Right forelimb (tissue), 1 donor: Measurements from ENCODE around the gene ADAMTS18.
"Not testable (repeated sequence)": the region's sequence is repeated elsewhere in the genome, so short reads cannot be mapped to it uniquely, and the experiment has no call there.

Experiments used
- DNase-seq: peaks from one replicate; pipeline ENCODE4 v3.0.0-alpha.2; 2018

Gene ADAMTS18, protein sequence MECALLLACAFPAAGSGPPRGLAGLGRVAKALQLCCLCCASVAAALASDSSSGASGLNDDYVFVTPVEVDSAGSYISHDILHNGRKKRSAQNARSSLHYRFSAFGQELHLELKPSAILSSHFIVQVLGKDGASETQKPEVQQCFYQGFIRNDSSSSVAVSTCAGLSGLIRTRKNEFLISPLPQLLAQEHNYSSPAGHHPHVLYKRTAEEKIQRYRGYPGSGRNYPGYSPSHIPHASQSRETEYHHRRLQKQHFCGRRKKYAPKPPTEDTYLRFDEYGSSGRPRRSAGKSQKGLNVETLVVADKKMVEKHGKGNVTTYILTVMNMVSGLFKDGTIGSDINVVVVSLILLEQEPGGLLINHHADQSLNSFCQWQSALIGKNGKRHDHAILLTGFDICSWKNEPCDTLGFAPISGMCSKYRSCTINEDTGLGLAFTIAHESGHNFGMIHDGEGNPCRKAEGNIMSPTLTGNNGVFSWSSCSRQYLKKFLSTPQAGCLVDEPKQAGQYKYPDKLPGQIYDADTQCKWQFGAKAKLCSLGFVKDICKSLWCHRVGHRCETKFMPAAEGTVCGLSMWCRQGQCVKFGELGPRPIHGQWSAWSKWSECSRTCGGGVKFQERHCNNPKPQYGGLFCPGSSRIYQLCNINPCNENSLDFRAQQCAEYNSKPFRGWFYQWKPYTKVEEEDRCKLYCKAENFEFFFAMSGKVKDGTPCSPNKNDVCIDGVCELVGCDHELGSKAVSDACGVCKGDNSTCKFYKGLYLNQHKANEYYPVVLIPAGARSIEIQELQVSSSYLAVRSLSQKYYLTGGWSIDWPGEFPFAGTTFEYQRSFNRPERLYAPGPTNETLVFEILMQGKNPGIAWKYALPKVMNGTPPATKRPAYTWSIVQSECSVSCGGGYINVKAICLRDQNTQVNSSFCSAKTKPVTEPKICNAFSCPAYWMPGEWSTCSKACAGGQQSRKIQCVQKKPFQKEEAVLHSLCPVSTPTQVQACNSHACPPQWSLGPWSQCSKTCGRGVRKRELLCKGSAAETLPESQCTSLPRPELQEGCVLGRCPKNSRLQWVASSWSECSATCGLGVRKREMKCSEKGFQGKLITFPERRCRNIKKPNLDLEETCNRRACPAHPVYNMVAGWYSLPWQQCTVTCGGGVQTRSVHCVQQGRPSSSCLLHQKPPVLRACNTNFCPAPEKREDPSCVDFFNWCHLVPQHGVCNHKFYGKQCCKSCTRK (N-terminal part only)

DNA sequence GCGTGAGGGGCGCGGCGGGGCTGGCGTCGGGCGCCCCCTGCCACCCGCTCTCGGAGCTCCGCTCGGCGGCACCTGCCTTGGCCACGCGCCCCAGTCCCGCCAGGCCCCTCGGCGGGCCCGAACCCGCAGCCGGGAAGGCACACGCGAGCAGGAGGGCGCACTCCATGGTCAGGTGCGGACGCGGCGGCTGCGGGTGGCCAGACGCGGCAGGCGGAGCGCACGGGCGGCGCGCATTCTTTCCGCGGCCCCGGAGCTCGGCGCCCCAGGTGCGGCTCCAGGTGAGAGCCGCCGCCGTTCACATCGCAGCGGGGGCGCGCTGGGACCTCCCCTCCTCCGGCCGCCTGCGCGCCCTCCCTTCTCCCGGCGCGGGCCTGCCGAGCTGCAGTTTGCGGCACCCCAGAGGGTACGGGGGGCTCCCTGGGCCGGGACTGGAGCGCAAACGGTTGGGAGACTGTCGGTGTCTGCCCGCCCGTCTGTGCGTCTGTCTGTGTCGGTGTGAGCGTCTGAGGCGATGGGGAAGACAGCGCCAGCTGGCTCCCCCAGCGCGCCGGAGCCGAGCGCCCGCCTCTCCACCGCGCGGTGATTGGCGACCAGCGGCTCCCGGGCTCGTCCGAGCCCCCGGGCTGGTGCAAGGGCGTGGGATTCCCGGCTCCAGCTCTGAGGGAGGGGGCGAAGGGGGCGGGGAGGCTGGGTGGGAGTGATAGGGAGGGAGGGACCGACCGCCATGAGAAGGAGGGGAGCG is at the start of gene ADAMTS18:
ADAMTS18 (minus strand) TSS at position 505 of the 742 bp plus-strand sequence; CDS start at position 166, 339 bp downstream.
- no peak for DNase-seq

DNA sequence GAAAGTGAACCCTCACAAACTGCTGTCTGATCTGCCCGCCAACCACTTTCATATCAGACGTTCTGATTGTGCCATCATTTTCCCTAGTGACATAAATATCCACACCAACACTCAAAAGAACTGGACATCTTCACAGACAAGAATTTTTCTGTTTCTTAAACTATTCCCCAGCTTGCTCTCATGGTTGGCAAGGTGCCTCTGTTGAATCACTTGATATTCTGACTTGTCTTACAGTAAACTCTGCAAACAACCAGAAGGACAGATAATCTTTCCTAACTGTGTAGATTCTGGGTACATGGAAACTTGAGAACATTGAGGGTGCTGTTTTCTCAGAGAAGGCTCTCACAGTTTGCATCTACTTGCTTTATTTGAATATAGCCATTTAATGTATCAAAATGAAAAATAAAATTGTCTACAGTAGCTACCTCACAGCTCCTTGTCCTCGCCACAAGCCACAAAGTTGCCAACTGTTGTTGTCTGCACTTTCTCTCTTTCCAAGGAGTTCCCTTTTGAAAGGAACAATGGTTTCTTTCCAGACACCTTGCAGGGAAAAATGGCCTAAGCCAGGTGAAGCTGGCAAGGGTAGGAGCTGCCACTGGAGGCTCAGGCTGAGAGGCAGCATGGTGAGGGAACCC is 46.0 kb upstream of the ADAMTS18 start:
- no peak for DNase-seq

DNA sequence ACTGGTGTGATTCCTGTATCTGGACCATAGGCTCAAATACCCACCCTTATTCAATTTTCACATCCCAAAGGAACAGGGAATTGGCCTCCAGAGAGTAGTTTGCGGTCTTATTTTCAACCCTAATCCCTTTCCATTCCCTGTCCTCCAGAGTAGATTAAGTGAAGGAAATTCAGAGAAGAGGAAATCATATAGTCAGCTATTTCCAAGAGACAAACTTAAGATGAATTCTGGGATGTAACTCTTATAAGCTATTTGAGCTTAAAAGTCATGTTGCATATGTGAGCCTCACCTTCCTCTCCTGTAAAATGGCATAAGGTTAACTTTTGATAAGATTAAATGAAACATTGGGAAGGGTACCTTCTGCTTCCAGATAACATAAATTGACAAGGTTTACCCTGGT is 37.4 kb upstream of the ADAMTS18 start:
- DNase-seq: no peak

DNA sequence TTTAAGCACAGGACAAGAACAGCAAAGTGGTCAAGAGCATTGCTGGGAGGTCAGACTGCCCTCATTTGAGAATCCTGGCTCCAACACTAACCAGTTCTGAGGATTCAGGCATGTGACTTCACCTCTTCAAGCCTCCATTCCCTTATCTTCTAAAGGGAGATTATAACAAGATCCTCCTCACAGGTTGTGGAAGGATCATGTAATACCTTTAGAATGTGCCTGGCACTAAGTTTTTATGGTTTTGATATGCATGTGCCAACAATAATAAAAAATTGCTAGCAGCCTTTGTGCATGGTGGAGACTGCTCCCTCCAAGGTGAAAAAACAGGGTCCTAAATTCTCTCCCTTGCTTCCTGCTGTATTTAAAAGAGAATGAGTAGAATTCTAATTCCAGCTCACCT is 36.0 kb upstream of the ADAMTS18 start:
- DNase-seq: no peak

DNA sequence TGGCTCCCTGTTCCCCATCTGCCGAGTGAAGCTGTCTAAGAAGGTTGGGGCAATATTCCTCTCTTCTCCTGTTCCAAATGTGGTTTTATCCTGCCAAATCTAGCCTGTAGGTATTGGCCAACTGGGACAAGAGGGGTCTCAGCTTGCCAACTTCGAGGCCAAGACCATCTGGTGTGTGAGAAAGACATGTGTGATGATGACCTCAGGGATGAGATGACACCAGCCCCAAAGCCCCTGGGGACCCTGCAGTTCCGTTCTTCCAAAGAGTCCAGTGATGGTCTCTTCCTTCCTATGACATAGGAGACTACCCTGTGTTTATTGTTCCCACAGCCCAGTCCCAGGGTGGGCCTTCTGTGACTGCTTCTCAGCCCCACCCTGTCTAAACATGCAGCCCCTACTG is 34.8 kb upstream of the ADAMTS18 start:
- DNase-seq: no peak

DNA sequence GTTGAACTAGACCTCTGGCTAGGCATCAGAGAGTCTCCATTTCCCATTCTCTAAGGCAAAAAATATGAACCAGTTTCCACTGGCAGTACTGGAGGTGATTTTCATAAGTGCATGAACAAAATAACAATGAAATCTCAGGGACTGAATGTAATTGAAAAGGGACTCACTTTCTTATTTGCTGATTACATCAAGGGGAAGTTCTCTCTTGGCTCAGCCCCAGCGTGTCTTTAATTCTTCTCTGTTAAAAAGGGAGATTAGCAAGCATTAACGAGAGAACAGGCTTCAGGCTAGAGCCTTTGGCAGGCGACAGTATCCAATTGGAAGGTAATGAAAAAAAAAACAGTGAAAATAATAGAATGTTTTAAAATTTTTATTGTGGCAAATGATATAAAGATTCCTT is 34.0 kb upstream of the ADAMTS18 start:
- no peak for DNase-seq

DNA sequence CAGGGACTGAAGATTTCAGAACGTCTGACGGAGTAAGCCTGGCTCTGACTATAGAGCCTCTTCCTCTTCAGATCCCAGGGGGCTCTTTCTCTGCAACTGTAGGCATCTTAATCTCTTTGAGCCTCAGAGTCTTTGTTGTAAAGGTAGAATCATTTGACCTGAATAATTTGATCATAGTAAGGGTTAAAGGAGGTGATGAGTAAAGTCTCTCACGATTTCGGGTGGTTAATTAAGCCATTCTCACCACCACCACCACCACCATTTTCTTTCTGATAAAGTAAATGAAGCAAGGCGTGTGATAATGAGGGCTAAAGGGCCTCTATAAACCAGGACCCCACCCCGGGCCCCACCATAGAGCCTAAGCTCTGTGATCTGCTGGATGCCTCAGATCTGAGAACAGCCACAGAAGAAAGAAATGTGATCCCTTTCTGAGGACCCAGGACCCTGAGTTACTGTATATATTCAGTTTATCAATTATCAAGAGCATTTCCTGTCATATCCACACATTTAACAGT is 33.0 kb upstream of the ADAMTS18 start:
- DNase-seq: no peak

DNA sequence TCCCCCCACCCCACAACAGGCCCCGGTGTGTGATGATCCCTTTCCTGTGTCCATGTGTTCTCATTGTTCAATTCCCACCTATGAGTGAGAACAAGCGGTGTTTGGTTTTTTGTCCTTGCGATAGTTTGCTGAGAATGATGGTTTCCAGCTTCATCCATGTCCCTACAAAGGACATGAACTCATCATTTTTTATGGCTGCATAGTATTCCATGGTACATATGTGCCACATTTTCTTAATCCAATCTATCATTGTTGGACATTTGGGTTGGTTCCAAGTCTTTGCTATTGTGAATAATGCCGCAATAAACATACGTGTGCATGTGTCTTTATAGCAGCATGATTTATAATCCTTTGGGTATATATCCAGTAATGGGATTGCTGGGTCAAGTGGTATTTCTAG is 28.8 kb upstream of the ADAMTS18 start:
- not testable (repeated sequence) for DNase-seq

DNA sequence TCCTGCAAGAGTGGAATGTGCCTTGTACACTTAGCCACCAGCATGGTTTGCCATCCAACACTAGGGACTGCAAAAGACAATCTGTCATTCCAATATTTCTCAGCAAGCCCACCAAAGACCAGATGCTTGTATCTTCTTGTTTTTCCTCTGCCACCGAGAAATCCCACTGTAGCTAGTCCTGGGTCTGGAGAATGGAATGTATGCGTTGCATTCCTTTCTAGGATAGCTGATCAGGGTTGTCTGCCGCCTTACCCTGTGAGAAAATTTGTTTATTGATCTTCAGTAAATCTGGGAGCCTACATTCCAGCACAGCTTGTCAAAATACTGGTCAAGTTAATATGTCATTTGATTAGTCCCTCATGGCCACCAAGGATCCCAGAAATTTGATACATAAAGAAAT is 28.1 kb upstream of the ADAMTS18 start:
- DNase-seq: no peak

DNA sequence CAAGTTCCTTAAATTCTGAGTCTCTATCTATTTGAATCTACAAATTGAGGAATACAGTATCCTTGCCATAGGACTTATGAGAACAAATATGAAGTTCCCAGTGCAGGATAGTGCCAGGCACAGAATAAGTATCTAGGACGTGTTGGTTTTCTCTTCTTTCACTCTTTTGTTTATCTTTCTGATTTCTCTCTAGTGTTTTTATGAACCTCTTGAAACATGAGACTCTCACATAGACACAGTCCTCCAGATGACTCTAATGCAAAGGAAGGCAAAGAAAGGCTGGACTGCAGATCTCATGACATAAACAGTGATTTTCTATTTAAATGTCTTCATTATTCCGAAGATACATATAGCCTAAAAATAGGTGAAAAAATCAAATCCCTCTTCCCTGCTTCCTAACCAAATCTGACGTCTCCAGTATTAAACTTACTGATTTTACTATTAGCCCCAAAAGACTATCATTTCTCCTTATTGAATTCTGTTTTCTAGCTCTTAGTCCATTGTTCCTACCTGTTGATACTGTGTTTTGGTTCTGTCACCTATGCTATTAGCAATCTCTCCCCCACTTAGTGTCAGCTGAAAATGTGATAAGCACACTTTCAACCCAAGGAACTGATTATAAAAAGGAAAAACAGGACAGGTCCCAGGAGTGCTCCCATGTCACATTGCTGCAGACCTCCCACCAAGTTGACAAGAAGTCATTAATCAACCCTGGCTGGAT is 24.9 kb upstream of the ADAMTS18 start:
- DNase-seq: no peak

DNA sequence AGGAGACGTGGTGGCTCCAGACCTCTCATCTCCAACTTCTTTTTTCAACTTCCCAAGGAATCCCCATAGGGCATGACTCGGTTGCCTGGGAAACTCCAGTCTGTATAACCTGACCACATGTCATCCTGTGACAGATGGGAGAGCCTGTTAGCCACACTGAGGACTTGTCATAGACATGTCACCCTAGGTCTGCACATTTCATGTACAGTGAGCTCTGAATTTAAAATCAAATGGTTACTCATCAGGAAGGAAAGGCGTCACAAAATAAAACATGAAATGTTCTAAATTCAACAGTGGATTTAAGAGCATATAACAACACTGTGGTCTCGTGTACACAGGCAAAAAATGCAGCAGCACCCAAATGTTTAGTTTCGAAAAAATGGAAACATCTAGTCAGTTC is 22.2 kb upstream of the ADAMTS18 start:
- DNase-seq: no peak

DNA sequence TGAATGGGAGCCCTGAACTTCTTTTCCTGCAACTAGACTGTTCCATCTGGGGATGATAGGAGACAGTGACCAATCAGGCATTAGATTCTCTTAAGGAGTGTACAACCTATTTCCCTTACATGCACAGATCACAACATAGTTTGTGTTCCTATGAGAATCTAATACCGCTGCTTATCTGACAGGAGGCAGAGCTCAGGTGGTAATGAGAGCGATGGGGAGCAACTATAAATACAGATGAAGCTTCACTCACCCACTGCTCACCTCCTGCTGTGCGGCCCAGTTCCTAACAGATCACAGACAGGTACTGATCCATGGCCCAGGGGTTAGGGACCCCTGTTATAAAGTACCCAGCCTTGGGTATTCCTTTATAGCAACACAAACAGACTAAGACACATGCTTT is 17.4 kb upstream of the ADAMTS18 start:
- no peak for DNase-seq

DNA sequence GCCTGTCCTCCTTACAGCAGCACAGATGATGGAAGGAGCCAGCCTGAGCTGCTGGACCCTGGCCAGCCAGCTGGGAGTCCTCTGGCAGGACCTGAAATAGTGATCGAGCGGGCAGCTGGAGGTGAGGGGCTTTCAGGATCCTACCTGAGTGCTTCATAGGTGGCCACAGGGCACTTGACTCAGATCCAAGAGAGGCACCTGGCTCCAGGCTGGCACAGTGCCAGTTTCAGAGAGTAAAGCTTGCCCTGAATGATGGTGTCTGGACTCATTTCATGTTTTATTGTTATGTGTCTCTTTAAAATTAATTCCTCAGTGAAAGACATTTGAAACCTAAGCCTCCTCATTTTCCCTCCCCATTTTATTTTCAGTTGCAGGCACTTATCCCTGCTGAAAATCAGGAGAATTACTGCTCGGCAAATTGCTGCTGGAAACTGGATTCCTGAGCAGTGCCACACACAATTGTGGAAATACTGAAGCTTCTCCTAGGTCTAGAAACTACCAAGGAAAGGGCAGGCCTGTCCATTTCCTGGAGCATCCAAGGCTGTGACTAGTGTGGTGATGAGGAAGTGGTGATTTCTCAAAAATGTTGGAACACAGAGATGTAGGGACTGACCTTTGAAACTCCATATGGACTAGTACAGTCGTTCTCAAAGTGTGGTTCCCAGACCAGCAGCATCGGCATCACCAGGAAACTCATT is 16.1 kb upstream of the ADAMTS18 start:
- no peak for DNase-seq

DNA sequence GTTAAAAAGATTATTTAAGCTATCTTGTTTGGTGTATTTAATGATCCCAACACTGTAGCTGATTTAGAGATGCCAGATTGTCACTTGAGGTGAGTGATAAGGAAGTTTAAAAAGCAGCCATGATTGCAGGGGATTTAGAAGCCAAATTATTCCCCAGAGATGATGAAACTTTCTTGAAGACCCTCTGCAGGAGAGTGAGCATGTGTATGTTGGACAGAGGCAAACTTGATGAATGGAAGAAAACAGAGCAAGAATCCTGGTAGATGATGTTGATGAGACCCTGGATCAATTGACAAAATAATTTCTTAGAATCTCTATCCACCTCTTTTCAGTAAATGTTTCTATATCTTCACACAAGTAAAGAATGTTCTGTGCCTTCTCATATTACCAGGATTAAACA is 14.4 kb upstream of the ADAMTS18 start:
- no peak for DNase-seq

DNA sequence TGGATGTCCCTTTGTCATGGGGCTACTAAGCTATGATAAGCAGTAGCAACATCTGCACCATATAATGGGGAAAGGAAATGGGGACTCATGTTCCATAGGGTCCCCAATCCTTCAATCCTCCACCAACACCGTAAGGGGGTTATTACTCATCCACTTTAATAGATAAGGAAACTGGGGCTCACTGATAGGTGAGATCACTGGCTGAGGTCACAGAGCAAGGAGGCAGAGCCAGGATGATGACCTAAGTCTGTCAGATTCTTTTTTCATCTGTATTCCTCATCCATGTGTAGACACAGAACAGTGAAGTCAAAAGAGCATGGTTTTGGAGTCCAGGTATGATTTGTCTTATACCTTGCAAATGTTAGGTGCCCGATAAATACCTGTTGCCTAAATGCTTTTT is 10.5 kb upstream of the ADAMTS18 start:
- DNase-seq: no peak

DNA sequence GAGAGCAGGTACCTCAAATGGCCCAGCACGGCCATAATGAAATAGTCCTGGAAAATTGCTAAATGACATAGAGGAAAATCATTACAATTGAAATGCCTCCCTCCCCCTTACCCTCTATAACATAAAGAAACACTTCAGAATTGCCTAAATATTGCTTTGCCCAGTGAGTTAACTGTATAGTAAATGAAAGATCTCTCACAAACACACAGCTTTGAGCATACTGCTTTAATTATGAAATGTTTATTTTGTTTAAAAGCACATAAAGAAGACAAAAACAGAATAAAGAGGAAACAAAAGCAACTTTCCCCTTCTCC is 9.3 kb upstream of the ADAMTS18 start:
- no peak for DNase-seq

DNA sequence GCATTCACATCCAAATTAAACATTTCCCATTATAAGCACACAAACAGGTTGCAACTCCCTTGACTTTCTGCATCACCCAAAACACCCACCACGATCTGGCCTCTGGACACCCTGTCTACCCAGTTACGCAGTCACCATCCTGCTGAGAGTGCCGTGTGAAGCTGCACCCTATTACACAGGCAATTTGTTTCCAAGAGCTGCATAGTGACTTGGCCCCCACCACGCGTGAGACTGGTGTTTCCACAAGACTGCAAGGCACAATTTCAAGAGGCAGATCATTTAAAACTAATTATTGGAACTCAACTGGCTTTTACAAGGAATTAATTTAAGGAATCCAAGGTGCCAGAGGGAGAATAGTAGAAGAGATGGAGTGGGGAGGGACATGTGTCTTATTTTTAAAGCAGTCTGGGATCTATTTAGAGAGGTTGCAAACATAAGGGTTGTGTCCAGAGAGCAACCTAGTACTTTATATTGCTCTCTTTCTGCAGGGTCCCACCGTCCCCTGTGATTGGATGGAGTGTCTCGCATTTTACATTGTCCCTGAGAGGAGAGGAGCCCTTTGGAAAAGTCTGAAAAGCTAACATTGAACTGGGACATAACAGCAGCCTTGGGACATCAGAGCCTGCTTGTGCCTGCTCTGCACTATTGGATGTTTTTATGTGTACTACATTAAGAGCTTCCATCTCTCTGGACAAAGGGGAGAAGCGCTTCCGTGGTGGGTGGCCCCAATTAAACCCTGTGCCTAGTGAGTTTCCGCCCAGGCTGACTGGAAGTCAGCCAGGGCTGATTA is 8.7 kb upstream of the ADAMTS18 start:
- no peak for DNase-seq

DNA sequence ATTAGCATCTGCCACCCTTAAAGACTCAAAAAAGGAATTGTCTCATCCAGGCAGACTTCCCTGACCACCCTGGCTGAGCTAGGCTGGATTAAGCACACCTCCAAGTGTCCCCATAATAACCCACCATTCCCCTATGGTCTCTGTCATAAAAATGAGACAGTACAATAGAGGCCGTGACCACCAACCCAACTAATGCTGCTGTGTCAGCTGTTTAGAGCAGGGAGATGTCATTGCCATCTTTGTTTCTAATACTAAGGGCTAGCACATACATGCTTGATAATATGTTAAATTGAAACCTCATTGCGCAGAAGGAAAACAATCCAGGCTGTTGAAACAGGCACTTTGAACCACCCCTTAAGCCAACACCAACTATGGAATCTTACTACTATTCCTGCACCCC is 7.2 kb upstream of the ADAMTS18 start:
- no peak for DNase-seq

DNA sequence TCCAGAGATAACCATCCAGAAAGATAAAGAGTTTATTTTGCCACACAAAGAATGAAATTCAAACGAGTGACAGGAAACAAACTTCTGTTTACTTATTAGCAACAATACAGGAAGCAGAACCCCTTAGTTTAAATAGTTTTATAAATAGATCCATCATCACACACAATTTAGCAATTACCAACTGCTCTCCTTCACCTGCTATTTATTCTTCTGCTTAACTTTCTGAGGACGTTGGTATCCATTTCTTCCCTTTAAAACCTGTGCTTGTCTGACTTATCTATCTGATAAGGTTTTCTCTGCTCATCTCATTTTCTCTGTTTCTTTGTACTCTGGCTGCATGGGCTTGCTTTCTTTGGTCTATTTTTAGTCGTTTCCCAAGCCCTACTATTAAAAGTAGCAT is 4.3 kb upstream of the ADAMTS18 start:
- DNase-seq: no peak

DNA sequence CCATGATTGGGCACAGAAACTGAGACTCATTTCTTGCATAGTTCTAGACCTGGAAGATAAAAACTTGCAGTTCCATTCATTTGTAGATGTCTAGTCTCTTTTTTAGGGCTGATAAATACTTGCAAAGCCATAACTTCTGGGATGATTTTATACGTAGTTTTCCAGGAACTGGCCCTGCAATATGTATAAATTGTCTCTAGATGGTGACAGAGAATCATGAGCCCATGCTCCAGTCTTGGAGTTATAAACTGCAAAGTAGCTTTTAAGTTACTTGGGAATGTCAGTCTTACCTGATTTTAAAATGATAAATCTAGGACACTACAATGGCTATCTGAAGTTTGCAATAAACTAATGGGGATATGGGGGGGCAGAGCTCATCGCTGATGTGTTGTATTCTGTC is 3.0 kb upstream of the ADAMTS18 start:
- no peak for DNase-seq
